HuH-7 (cell line): ENCODE measurements around the gene TMEM63C.

ENCODE experiments used
- DNase-seq: peaks from one replicate; pipeline ENCODE4 v3.0.0; 2011; ENCODE audit warnings: low spot score

Gene TMEM63C

GRCh38 chr14:77197988-77198387, 16.4 kb downstream of the TMEM63C start:
- no peak for DNase-seq

DNA sequence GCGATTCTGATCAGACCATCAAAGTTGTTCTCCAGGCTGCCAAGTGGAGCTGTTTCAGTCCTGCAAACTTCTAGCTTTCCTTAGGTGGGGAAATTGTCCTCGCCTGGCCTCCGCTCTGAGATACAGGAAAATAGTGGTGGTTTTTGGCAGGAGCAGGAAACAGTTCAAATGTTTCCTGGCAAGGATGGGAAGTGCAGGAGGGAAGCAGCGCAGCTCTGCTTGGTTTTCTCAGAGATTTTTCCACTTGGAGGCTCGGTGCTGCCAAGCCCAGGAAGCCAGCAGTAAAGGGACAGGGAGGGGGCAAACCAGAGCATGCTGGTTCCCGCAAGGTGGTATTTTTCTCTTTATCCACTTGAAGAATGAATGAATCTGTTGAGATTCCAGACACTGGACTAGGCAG, 17.0 kb downstream of the TMEM63C start:
- DNase-seq = no peak

GRCh38 chr14:77199590-77199989, 18.0 kb downstream of the TMEM63C start:
- no peak for DNase-seq

GRCh38 chr14:77200406-77200985, 18.9 kb downstream of the TMEM63C start:
- no peak for DNase-seq

DNA sequence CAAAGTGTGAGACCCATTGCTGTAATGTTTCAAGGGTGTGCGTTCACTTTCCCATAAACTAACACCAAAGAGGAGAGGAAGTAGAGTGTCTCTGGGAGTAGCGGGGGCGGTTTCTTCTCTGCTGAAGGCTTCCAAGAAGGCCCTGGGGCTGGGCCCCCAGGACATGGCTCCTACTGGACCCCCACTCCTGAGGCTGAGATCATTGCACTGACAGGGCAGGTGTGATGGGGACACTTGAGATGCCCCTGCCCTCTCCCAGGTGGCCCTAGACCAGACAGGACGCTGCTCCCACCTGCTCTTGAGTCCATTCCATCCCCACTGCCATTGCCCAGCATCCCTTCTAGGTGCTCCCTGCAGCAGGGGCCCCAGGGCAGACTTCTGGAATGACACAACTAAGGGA, 20.1 kb downstream of the TMEM63C start:
- no peak for DNase-seq

DNA sequence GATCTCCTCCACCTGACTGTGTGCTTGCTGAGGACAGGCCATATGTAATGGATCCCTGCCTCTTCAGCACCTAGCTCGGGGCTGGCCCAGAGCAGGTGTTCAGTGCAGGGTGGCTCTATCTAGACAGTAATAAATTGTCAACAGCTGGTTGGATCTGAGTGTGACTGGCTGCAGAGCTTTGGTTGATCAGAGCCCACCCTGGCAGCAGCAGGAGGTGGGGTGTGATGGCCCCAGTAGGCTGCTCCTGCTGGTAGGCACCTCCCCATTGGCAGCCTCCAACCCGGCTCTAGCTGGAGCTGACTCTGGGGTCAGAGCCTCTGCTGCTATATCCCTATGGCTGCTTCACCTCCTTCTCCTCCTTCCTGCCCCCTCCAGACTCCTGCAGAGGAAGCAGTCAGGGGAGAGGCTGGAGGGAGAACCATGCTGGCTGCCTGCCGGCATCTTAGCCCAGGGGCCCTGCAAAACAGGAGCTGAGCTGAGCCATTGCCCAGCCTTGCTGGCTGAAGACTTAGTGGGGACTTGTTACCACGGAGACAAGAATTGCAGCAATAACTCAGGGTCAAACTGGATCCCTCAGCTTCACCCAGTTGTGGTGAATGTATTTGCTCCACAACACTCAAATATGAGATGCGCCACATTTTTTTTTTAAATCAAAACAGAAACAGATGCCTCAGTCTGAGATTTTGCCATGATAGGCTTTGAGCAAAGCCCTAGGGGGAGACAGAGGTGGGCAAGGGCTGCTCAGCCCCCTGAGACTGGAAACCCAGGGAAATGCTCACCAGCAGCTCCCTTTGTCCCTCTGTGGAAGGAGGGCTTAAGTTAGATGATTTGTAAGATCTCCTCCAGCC, 22.2 kb downstream of the TMEM63C start:
- no peak for DNase-seq

GRCh38 chr14:77204459-77204771, 22.8 kb downstream of the TMEM63C start:
- DNase-seq = no peak

- DNase-seq = no peak
These were observed 23.3 kb downstream of the TMEM63C start for GRCh38 chr14:77204907-77205306.

- DNase-seq = no peak
These were observed 24.0 kb downstream of the TMEM63C start for GRCh38 chr14:77205566-77205965.

DNA sequence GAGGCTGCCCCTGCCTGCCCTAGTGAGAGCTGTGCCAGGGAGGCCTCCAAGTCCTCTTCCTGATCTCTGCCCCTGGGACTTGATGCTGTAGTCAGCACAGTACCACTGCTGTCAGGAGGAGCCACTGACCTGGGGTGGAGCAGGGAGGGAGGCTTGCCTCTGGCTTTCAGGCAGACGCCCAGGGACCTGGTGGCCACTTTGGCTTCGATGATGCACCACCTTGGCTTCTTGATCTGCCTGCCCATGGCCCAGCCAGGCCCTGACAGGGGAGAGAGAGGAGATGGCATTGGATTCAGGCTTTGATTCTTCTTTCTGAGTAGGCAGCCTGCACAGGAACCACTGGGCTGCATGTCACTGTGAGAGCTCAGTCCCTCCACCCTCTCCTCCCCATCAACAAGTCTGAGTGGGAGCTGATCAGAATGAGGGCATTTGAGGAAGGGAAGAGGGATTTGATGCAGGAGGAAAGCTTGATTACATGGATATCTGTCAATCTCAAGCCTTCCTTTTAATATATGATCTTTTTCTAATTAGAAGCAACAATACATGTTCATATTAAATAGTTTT, 24.7 kb downstream of the TMEM63C start:
- DNase-seq = no peak

GRCh38 chr14:77206877-77207389, 25.3 kb downstream of the TMEM63C start:
- DNase-seq = no peak

- DNase-seq = peak; percentile 60
These were observed 26.8 kb downstream of the TMEM63C start for GRCh38 chr14:77208291-77208978.

DNA sequence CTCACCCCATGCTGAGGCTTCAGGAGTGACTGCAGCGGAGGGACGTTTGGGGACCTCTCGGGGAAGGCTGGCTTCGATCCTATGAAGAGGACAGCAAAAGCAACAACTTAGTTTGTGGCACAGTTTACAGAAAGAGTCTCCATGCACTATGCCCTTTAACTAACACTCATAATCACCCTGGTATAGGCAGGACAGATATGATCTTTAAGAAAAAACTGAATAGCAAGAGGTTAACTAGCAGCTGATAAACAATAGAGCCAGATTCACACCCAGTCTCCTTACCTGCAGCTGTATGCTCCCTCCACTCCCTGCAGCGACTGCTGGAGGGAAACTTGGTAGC, 27.4 kb downstream of the TMEM63C start:
- no peak for DNase-seq

- no peak for DNase-seq
These were observed 30.7 kb downstream of the TMEM63C start for GRCh38 chr14:77212097-77212870.

GRCh38 chr14:77212943-77213678, 31.5 kb downstream of the TMEM63C start:
- peak; percentile 72 for DNase-seq

- DNase-seq = no peak
These were observed 32.0 kb downstream of the TMEM63C start for GRCh38 chr14:77213679-77214016.

GRCh38 chr14:77214216-77214615, 32.6 kb downstream of the TMEM63C start:
- DNase-seq = no peak

DNA sequence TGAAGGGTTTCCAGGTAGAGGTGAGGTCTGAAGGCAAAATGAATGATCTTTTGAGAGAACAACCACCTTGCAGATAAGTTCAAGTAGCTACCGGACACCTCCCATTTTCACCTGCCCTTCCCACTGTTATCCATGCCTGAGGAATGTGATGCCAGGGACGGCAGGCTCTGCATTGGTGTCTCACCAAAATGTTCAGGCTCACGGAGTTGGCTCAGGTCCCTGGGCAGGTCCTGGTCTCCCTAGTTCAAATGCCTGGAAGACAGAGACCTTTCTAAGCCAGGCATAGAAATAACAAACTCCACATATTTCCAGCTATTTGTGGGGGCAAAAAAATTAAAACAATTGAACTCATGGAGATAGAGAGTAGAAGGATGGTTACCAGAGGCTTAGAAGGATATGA, 36.0 kb downstream of the TMEM63C start:
- no peak for DNase-seq

GRCh38 chr14:77219591-77219990, 38.0 kb downstream of the TMEM63C start:
- no peak for DNase-seq

GRCh38 chr14:77220246-77221017, 38.8 kb downstream of the TMEM63C start:
- DNase-seq = no peak
